Rectal smooth muscle tissue (tissue), 1 donor: ENCODE measurements around the gene DPH1.
A peak's percentile ranks its signal among the peaks of the same experiment; 100 is the strongest.

ENCODE experiments used
- H3K27ac ChIP-seq: one replicate; pipeline ENCODE4 v1.7.0; 2013; ENCODE audit warnings: low read depth, low read length, inconsistent platforms
- H3K27me3 ChIP-seq: one replicate; pipeline ENCODE4 v1.7.0; 2013; ENCODE audit warnings: low read length; ENCODE audit not compliant: control insufficient read depth, insufficient read depth
- H3K36me3 ChIP-seq: one replicate; pipeline ENCODE4 v1.7.0; 2013; ENCODE audit warnings: low read length; ENCODE audit not compliant: control insufficient read depth, insufficient read depth
- H3K4me1 ChIP-seq: one replicate; pipeline ENCODE4 v1.7.0; 2013; ENCODE audit warnings: low read length; ENCODE audit not compliant: control insufficient read depth, insufficient read depth
- H3K4me3 ChIP-seq: one replicate; pipeline ENCODE4 v1.7.0; 2013; ENCODE audit warnings: low read length
- H3K9ac ChIP-seq: one replicate; pipeline ENCODE4 v1.7.0; 2013; ENCODE audit warnings: low read length

Gene DPH1

DNA sequence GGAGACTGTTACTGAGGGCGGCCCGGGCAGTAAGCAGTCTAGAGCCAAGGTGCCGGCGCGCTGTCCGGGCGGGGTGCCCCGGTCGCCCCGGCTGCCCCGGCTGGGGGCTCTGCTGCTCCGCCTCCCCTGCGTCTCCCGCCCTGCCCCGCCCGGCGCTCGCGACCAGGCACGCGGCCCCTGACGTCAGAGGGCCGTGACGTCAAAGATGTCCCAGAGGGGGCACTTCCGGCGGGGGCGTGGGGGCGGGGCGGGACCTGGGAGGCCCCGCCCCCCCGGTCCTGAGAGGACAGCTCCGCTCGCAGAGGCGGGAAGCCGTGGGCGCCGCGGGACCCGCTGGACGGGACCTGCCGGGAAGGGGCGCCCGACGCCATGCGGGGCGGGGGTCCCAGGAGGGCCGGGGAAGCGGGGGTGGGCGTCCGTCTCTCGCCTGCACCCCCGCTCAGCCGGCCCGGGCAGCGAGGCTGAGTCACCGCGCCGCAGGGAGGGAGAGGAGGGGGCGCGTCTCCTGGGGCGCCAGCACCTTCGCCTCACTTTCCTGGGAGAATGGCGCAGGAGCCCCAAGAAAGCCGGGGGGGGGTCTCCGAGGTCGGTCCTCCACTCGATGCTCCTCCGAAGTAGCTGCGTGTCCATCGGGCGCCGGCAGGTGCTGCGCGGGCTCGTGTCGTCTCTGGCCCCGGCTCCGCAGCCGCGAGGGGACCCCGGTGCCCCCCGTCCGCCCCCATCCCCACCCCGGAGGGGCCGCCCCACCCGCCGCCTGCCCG lies 20.5 kb downstream of the DPH1 start:
- no peak overlapping the region for H3K27ac ChIP-seq
- peaks cover 5% of the 10 kb centered on the region for H3K4me1 ChIP-seq
- H3K27me3 ChIP-seq, result peaks cover 3% of the 10 kb centered on the region
- no peaks in the 10 kb centered on the region for H3K36me3 ChIP-seq
- no peak overlapping the region for H3K9ac ChIP-seq
- peak overlapping the region; percentile 54 for H3K4me3 ChIP-seq

DNA sequence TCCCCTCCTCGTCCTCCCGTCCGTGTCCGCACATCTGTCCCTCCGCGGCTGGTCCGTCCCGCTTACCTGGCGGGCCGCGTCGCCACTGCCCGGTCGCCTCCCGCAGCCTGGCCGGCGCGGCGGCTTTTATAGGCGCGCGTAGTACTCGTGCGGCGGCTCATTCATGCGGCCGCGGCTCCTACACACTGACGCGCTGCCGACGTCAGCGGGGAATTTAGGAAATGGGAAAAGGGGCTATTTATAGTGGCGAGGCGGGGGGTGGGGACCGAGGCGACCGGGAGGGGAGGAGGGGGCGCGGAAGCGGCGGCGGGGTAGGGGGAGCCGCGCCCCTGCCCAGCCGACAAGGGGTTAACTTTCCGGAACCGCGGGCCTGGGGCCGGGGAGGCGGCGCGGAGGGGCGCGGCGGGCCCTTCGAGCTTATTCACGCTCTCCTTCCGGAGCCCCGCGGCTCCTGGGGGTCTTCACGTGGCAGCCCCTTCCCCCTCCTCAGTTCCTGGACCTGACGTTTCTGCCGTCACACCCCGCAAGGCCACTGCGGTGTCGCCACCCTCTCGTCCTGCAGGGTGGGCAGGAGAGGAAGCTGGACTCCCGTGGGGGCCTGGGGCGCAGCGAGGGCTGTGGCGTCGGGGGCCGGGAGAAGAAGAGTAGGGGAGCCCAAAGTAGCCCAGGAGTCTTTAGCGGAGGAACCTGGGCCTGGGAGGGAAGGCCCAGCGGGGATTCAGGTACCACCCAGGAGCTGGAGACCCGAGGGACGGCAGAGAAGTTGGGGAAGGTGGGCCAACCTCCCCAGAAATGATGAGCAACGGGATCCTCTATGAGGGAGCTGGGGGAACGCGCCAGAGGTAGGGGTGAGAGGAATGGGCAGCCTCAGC lies 21.3 kb downstream of the DPH1 start:
- Histone ChIP-seq H3K4me1 (peaks cover 5% of the 10 kb centered on the region), H3K27ac (no peak overlapping the region), H3K27me3 (peaks cover 3% of the 10 kb centered on the region), H3K4me3 (no peak overlapping the region), H3K36me3 (no peaks in the 10 kb centered on the region), H3K9ac (no peak overlapping the region)

- Histone ChIP-seq H3K4me1 (peaks cover 5% of the 10 kb centered on the region), H3K27ac (no peak overlapping the region), H3K27me3 (peaks cover 3% of the 10 kb centered on the region)
Measured at GRCh38 chr17:2051933-2052559, 22.1 kb downstream of the DPH1 start.

DNA sequence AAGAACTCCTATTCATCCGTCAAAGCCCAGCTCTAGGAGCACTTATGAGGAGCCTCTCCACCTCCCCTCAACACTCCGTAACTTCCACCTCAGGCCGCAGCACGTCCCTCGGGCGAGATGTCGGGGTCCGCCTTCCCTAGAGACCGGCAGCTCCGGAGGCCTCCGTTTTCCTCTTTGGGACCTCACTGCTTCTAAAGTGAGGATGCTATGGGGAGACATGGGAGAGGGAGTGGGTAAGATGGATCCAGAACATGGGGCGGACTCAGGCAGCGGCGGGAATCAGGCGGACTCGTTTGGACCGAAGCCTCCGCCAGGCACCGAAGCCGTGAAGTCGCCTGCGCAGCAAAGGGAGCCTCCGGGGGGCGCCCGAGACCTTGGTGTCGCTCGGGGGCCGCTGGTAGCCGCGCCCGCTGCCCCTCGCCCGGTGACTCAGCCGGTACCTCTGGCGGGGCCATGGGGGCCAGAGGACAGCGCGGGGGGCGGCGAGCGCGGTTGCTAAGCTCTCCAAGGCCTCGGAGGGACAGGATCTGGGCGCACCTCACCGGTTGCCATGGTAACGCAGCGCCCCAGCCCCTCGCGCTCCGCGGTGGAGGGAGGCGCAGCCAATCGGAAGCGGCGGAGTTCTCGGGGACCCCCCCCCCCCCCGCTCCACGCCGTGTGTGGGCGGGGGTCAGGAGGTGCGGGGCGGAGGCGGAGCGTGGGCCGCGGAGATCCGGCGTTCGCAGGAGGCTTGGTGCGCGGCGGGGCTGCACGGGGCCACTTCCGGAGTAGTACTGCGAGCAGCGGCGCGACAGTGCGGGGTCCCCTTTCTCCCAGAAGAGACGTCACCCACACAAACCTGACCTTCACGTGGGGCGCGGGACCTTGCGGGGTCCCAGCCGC lies 23.7 kb downstream of the DPH1 start:
- no peak overlapping the region for H3K9ac ChIP-seq

More at GRCh38 chr17:2051933-2052559, 22.1 kb downstream of the DPH1 start:
- H3K9ac ChIP-seq, result no peak overlapping the region
- no peak overlapping the region for H3K4me3 ChIP-seq
- no peaks in the 10 kb centered on the region for H3K36me3 ChIP-seq

GRCh38 chr17:2054262-2054511 lies 24.2 kb downstream of the DPH1 start:
- peaks cover 2% of the 10 kb centered on the region for H3K4me1 ChIP-seq
- H3K9ac ChIP-seq, result no peak overlapping the region
- no peaks in the 10 kb centered on the region for H3K27me3 ChIP-seq

More for the DNA sequence above, 23.7 kb downstream of the DPH1 start:
- Histone ChIP-seq H3K36me3 (peaks cover 3% of the 10 kb centered on the region), H3K27me3 (no peaks in the 10 kb centered on the region), H3K4me1 (peaks cover 5% of the 10 kb centered on the region), H3K27ac (peak overlapping the region; percentile 21), H3K4me3 (peak overlapping the region; percentile 58)

GRCh38 chr17:2054512-2055291 lies 24.7 kb downstream of the DPH1 start, which contains the start of gene HIC1:
Gene HIC1, plus strand, starts transcription at chr17:2055103. Its CDS starts 1,588 bp downstream, at chr17:2056691.
- Histone ChIP-seq H3K36me3 (peaks cover 3% of the 10 kb centered on the region), H3K27ac (peak within 1 kb of the TSS; percentile 81), H3K27me3 (no peaks in the 10 kb centered on the region), H3K9ac (no peak within 1 kb of the TSS), H3K4me3 (peak within 1 kb of the TSS; percentile 61), H3K4me1 (peaks cover under 1% of the 10 kb centered on the region)

More at GRCh38 chr17:2054262-2054511, 24.2 kb downstream of the DPH1 start:
- Histone ChIP-seq H3K27ac (peak overlapping the region; percentile 21), H3K4me3 (peak overlapping the region; percentile 58), H3K36me3 (peaks cover 3% of the 10 kb centered on the region)

GRCh38 chr17:2055292-2056205 lies 25.6 kb downstream of the DPH1 start:
- Histone ChIP-seq H3K4me3 (peak overlapping the region; percentile 61), H3K27ac (peak overlapping the region; percentile 81), H3K9ac (no peak overlapping the region), H3K4me1 (peaks cover 6% of the 10 kb centered on the region), H3K27me3 (no peaks in the 10 kb centered on the region), H3K36me3 (peaks cover 3% of the 10 kb centered on the region)

DNA sequence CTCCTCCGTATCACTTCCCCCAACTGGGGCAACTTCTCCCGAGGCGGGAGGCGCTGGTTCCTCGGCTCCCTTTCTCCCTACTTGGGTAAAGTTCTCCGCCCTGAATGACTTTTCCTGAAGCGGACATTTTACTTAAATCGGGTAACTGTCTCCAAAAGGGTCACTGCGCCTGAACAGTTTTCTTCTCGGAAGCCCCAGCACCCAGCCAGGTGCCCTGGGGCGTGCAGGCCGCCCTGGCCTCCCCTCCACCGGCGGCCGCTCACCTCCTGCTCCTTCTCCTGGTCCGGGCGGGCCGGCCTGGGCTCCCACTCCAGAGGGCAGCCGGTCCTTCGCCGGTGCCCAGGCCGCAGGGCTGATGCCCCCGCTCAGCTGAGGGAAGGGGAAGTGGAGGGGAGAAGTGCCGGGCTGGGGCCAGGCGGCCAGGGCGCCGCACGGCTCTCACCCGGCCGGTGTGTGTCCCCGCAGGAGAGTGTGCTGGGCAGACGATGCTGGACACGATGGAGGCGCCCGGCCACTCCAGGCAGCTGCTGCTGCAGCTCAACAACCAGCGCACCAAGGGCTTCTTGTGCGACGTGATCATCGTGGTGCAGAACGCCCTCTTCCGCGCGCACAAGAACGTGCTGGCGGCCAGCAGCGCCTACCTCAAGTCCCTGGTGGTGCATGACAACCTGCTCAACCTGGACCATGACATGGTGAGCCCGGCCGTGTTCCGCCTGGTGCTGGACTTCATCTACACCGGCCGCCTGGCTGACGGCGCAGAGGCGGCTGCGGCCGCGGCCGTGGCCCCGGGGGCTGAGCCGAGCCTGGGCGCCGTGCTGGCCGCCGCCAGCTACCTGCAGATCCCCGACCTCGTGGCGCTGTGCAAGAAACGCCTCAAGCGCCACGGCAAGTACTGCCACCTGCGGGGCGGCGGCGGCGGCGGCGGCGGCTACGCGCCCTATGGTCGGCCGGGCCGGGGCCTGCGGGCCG lies 26.5 kb downstream of the DPH1 start:
- Histone ChIP-seq H3K9ac (no peak overlapping the region), H3K27me3 (no peaks in the 10 kb centered on the region), H3K27ac (peak overlapping the region; percentile 81)

GRCh38 chr17:2057175-2057759 lies 27.3 kb downstream of the DPH1 start:
- H3K27ac ChIP-seq, result peak overlapping the region; percentile 82
- no peak overlapping the region for H3K9ac ChIP-seq
- H3K27me3 ChIP-seq, result no peaks in the 10 kb centered on the region
- peaks cover 18% of the 10 kb centered on the region for H3K4me1 ChIP-seq
- H3K4me3 ChIP-seq, result peak overlapping the region; percentile 36
- peaks cover 3% of the 10 kb centered on the region for H3K36me3 ChIP-seq

More for the DNA sequence above, 26.5 kb downstream of the DPH1 start:
- peaks cover 11% of the 10 kb centered on the region for H3K4me1 ChIP-seq
- peak overlapping the region; percentile 61 for H3K4me3 ChIP-seq
- H3K36me3 ChIP-seq, result peaks cover 3% of the 10 kb centered on the region
